GM23338 (cell line): ENCODE data around the gene FHIT. TPM values are rescaled to one million over a fixed set of nuclear protein-coding genes. Genes with fewer than 3 reads are reported as not detected.

Experiments used
- ATAC-seq: fragments of 200-7000 bp; cut with Tn5 transposase; 3 replicates; pipeline ENCODE4 v1.9.1; 2020
- DNase-seq: peaks from one replicate; pipeline ENCODE4 v3.0.0-alpha.2; 2015; ENCODE audit warnings: low spot score
- H2AFZ ChIP-seq: fragments of 200-600 bp; sonication (generic); 2 replicates; pipeline ENCODE4 v1.8.0; 2016; ENCODE audit warnings: antibody characterized with exemption, mild to moderate bottlenecking, moderate library complexity
- H3F3A ChIP-seq: fragments of 200-600 bp; sonication (generic); replicated peaks from 2 replicates; pipeline ENCODE4 v1.8.0; 2017; ENCODE audit warnings: antibody characterized with exemption, mixed run types, low read depth
- H3K27ac ChIP-seq: fragments of 200-600 bp; sonication (generic); 2 replicates; pipeline ENCODE4 v1.6.1; 2016; ENCODE audit warnings: low read depth
- H3K27me3 ChIP-seq: fragments of 200-600 bp; sonication (generic); 2 replicates; pipeline ENCODE4 v1.8.0; 2016; ENCODE audit warnings: mild to moderate bottlenecking, mixed run types, moderate library complexity; ENCODE audit not compliant: insufficient read depth
- H3K36me3 ChIP-seq: fragments of 200-600 bp; sonication (generic); 2 replicates; pipeline ENCODE4 v1.8.0; 2016; ENCODE audit warnings: mild to moderate bottlenecking; ENCODE audit not compliant: insufficient read depth
- H3K4me1 ChIP-seq: fragments of 200-600 bp; sonication (generic); 2 replicates; pipeline ENCODE4 v1.8.0; 2016; ENCODE audit warnings: mild to moderate bottlenecking, moderate library complexity; ENCODE audit not compliant: insufficient read depth
- H3K4me2 ChIP-seq: fragments of 200-600 bp; sonication (generic); 2 replicates; pipeline ENCODE4 v1.7.1; 2017; ENCODE audit warnings: mixed run types
- H3K4me3 ChIP-seq: fragments of 200-600 bp; sonication (generic); 2 replicates; pipeline ENCODE4 v1.6.1; 2016; ENCODE audit warnings: mixed run types
- H3K79me2 ChIP-seq: fragments of 200-600 bp; sonication (generic); replicated peaks from 2 replicates; pipeline ENCODE4 v1.8.0; 2017; ENCODE audit warnings: mild to moderate bottlenecking; ENCODE audit not compliant: insufficient read depth
- H3K9me2 ChIP-seq: fragments of 200-600 bp; sonication (generic); 2 replicates; pipeline ENCODE4 v1.8.0; 2017; ENCODE audit not compliant: insufficient read depth
- H4K20me1 ChIP-seq: fragments of 200-600 bp; sonication (generic); replicated peaks from 2 replicates; pipeline ENCODE4 v1.8.0; 2017; ENCODE audit warnings: mild to moderate bottlenecking; ENCODE audit not compliant: insufficient read depth
- H3K27ac Mint-ChIP-seq: 2 replicates; pipeline ENCODE4 v1.8.0; 2020; ENCODE audit warnings: inconsistent platforms, mild to moderate bottlenecking, moderate library complexity, mixed read lengths
- H3K27me3 Mint-ChIP-seq: 3 replicates; pipeline ENCODE4 v1.8.0; 2022; ENCODE audit warnings: low read depth, mild to moderate bottlenecking, moderate library complexity, mixed read lengths, inconsistent platforms; ENCODE audit not compliant: insufficient read depth, poor library complexity
- H3K36me3 Mint-ChIP-seq: 3 replicates; pipeline ENCODE4 v1.8.0; 2021; ENCODE audit warnings: low read depth, mild to moderate bottlenecking, inconsistent platforms, moderate library complexity, mixed read lengths
- H3K4me1 Mint-ChIP-seq: 3 replicates; pipeline ENCODE4 v1.8.0; 2020; ENCODE audit warnings: mild to moderate bottlenecking, inconsistent platforms, mixed read lengths
- H3K4me3 Mint-ChIP-seq: 3 replicates; pipeline ENCODE4 v1.8.0; 2021; ENCODE audit warnings: moderate library complexity, mild to moderate bottlenecking, inconsistent platforms, mixed read lengths
- H3K9me3 Mint-ChIP-seq: 3 replicates; pipeline ENCODE4 v1.8.0; 2020; ENCODE audit warnings: moderate library complexity, mild to moderate bottlenecking, inconsistent platforms, mixed read lengths
- CREB1 ChIP-seq: fragments of 250-450 bp; sonication (Bioruptor Pico); IDR thresholded peaks from 2 replicates; pipeline ENCODE4 v1.5.0; 2020; ENCODE audit warnings: low read depth, mild to moderate bottlenecking, moderate library complexity
- CTCF ChIP-seq, 2 experiments: fragments of 200-600 bp in 1 of 2; sonication (generic) in 1 of 2; conservative IDR thresholded peaks; 2 replicates each; pipeline versions ENCODE4 v1.5.1 to v1.6.1; 2016 to 2017; ENCODE audit warnings: antibody characterized with exemption in 2 of 2, low read depth in 2 of 2, mild to moderate bottlenecking in 2 of 2, moderate library complexity in 1 of 2
- EZH2phosphoT487 ChIP-seq: fragments of 200-600 bp; sonication (generic); IDR thresholded peaks from one replicate; pipeline ENCODE4 v1.8.1; 2018; ENCODE audit warnings: antibody characterized with exemption; ENCODE audit not compliant: unreplicated experiment
- NANOG ChIP-seq: IDR thresholded peaks from 2 replicates; pipeline ENCODE4 v1.6.1; 2016; ENCODE audit warnings: antibody characterized with exemption, borderline replicate concordance
- POLR2AphosphoS5 ChIP-seq: IDR thresholded peaks from 2 replicates; pipeline ENCODE4 v1.6.1; 2016; ENCODE audit warnings: antibody characterized with exemption, low read depth
- ZNF114 ChIP-seq: fragments of 250-450 bp; sonication (Bioruptor Pico); IDR thresholded peaks from 2 replicates; pipeline ENCODE4 v1.5.0; 2020; ENCODE audit warnings: mild to moderate bottlenecking, moderate library complexity
- ZNF462 ChIP-seq: fragments of 250-450 bp; sonication (Bioruptor Pico); IDR thresholded peaks from 2 replicates; pipeline ENCODE4 v1.5.0; 2020; ENCODE audit warnings: mild to moderate bottlenecking, moderate library complexity
- polyA plus RNA-seq: library from polyadenylated mRNA; unstranded; fragments of >200 nt; fragmentation: Nextera tagmentation; extraction: Ambion mirVana; gene quantifications from 2 replicates; pipeline ENCODE4 v1.2.1, GENCODE V29; 2016
- total RNA-seq: library from RNA; depleted of rRNA; stranded (reverse); fragments of >200 nt; shearing (Covaris generic); gene quantifications from 2 replicates; pipeline ENCODE4 v1.2.3, GENCODE V29; 2014
- TF ChIP-seq, protein P1 (sequence below): IDR thresholded peaks from one replicate; pipeline ENCODE4 v1.6.1; 2018; ENCODE audit warnings: antibody characterized with exemption; ENCODE audit not compliant: unreplicated experiment
- TF ChIP-seq, protein P2 (sequence below): IDR thresholded peaks from 2 replicates; pipeline ENCODE4 v1.6.1; 2016; ENCODE audit warnings: antibody characterized with exemption

The FHIT gene
- total and polyA plus RNA-seq, 2 experiments from 2014 or later, result 3.0 to 8.3 TPM

- TF ChIP-seq, protein P1, sequence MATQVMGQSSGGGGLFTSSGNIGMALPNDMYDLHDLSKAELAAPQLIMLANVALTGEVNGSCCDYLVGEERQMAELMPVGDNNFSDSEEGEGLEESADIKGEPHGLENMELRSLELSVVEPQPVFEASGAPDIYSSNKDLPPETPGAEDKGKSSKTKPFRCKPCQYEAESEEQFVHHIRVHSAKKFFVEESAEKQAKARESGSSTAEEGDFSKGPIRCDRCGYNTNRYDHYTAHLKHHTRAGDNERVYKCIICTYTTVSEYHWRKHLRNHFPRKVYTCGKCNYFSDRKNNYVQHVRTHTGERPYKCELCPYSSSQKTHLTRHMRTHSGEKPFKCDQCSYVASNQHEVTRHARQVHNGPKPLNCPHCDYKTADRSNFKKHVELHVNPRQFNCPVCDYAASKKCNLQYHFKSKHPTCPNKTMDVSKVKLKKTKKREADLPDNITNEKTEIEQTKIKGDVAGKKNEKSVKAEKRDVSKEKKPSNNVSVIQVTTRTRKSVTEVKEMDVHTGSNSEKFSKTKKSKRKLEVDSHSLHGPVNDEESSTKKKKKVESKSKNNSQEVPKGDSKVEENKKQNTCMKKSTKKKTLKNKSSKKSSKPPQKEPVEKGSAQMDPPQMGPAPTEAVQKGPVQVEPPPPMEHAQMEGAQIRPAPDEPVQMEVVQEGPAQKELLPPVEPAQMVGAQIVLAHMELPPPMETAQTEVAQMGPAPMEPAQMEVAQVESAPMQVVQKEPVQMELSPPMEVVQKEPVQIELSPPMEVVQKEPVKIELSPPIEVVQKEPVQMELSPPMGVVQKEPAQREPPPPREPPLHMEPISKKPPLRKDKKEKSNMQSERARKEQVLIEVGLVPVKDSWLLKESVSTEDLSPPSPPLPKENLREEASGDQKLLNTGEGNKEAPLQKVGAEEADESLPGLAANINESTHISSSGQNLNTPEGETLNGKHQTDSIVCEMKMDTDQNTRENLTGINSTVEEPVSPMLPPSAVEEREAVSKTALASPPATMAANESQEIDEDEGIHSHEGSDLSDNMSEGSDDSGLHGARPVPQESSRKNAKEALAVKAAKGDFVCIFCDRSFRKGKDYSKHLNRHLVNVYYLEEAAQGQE, result no peak
Measured at GRCh38 chr3:60313951-60314461, 937.2 kb downstream of the FHIT start (continued).

GRCh38 chr3:60313231-60313798 lies 937.9 kb downstream of the FHIT start:
- H4K20me1 ChIP-seq, result no peaks in the 10 kb centered on the region
- no peaks in the 10 kb centered on the region for H3K79me2 ChIP-seq
- Mint-ChIP-seq H3K36me3 (no peaks in the 10 kb centered on the region), H3K27ac (no peak overlapping the region), H3K4me1 (peaks cover 31% of the 10 kb centered on the region), H3K4me3 (no peak overlapping the region), H3K27me3 (no peaks in the 10 kb centered on the region), H3K9me3 (no peaks in the 10 kb centered on the region)
- no peak overlapping the region for H3K4me3 ChIP-seq
- H2AFZ ChIP-seq, result no peak overlapping the region
- DNase-seq (no peak), ATAC-seq (no peak)
- H3K36me3 ChIP-seq, result no peaks in the 10 kb centered on the region
- H3K27me3 ChIP-seq, result no peaks in the 10 kb centered on the region
- H3K4me1 ChIP-seq, result peaks cover 21% of the 10 kb centered on the region
- no peaks in the 10 kb centered on the region for H3K9me2 ChIP-seq
- no peak overlapping the region for H3K4me2 ChIP-seq
- no peaks in the 10 kb centered on the region for H3F3A ChIP-seq
- no peak overlapping the region for H3K27ac ChIP-seq
- no peak for TF ChIP-seq ZNF114 (CRISPR knock-in tag)
- no peak for TF ChIP-seq POLR2AphosphoS5
- no peak for TF ChIP-seq CREB1
- TF ChIP-seq EZH2phosphoT487, result no peak
- TF ChIP-seq NANOG, result no peak
- TF ChIP-seq, protein P2, sequence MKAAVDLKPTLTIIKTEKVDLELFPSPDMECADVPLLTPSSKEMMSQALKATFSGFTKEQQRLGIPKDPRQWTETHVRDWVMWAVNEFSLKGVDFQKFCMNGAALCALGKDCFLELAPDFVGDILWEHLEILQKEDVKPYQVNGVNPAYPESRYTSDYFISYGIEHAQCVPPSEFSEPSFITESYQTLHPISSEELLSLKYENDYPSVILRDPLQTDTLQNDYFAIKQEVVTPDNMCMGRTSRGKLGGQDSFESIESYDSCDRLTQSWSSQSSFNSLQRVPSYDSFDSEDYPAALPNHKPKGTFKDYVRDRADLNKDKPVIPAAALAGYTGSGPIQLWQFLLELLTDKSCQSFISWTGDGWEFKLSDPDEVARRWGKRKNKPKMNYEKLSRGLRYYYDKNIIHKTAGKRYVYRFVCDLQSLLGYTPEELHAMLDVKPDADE, result no peak
- TF ChIP-seq CTCF (conservative IDR thresholded peaks at IDR 0.05; ENCODE audit: low read depth in 2 of 2), result no peak
- no peak for TF ChIP-seq ZNF462
